Inflammatory macrophage (primary cell): Measurements from ENCODE around the gene CD28.

ENCODE experiments used
- DNase-seq, 2 donors: peaks; one replicate each; pipeline ENCODE4 v3.0.0-alpha.2; 2020 to 2022

The CD28 gene

DNA sequence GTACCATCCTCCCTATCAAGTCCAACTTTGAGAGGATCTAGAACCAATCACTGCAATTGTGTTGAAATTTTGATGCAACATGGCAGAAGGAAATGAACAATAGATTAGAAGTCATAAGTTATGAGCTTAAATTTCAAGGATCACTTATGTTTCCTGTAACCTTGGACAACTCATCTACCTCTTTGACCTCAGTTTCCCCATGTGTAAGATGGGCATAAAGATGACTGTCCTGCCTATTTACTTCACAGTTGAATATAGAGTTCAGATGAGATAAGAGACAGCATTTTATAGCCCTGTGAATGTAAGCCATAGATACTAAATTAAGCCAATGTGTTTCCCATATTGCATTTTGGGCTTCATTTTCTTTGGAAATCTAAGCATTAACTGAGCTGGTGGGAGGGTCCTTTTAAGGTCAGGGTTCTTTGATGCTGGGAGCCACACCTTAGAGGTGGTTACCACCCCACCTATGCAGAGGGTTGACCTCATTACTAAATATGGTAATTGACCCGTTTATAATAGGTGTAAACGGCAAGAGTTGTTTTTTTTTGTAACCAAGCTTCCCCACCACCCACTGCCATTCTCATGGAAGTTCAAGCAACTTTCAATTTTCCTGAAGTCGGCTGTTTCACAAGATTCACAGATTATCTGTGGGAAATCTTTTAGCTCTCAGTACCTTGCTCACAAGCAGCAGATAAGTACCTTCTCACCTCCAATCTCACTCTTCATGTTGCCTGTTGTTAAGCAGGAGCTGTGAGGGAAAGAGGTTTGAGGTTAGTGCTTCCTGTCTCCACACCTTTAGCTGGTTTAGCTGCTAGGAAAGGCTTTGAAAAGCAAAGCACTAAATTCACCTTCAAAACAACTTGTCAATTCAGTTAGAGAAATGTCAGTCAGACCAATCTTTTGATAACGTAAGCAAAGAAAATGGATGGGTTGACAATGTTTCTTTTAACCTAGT is 13.3 kb downstream of the CD28 start:
- DNase-seq, result no peak

DNA sequence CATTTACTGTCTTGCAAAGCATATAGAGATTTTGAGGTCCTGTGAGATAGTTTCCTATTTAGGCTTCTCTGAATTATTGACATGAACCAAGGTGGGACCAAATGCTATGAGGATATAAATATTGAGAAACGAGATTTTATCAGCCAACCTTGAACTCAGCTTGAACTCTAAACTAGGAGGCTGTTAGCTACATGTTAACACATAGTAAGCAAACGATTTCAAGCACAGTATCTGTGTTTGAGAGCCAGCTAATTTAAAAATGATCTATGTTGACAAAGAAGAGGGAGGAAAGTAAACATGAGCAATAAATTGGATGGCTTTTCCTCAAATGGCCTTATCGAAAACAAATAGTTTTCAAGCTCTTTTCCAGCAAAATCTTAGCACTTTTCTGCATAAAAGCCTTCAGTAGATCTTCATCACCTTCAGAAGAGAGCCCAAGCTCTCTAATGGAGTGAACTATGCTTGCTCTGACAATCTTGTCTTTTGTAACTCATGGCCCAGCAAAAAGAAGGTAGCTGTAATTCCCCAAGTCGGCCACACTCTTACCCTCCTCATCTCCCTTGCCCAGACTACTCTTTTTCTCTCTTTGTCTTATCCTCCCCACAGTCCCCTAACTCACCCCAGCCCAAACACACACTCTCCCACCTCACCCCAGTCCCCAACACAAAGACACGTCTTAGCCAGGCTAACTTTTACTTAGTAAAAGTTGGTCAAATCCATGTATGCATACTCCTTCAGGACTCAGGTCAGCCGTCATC is 14.7 kb downstream of the CD28 start:
- DNase-seq, result no peak

DNA sequence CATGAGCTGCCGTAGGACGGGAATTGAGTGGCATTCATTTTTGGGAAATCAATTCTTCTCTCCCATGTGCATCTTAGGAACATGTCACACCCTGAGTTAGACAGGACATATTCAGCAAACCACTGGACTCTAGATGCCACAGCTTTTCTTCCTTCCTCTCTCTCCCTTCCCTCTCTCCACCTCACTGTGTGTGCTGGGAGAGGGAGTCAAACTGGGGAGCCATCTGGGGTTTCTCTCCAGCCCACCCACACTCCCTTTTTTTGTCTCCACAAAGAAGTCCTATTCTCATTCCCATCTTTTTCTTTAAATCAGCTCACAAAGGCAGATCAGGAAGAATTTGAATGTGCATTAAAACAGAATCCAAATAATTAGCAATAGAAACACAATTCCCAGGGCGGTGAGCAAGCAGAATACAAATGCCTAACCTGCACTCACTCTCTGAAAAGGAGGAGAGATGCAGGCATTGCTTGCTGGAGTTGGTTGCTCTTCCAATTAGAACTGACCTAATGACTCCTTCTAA is 15.4 kb downstream of the CD28 start:
- DNase-seq, result no peak

DNA sequence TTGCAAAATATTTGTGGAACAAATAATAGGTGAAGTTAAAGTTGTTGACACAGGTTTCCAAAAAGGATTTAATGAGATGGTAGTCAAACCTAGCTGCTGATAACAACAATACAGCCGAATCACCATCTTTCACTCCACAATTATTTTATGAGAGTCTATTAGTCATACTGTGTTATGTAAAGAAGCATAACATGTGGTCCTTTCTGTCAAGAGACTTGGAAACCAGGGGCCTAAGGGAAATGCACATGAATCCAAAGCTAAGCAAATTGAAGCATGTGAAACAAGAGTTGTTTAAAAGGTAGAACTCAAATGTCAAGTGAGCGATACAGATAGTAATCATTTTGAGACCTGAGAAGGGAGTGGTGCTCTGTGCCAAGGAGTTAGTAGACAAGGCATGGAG is 16.0 kb downstream of the CD28 start:
- DNase-seq, result no peak

DNA sequence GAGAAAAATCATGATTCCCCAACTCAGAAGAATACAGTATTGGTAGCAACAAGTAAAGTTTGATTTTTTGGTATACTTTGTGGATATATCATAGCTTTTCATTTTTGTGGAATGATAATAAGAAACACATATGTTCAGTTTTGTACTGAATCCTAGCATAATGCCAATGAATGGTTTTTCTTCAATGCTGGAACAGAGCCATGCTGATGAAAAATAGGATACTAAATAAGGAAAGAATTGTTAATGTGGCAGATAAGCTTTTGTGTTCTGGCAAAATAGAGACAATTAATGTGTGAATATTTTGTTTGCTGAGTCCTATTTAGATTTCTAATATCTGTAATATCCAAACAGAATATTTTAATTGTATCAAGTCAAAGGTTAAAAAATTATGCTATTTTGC is 21.9 kb downstream of the CD28 start:
- DNase-seq, result no peak

DNA sequence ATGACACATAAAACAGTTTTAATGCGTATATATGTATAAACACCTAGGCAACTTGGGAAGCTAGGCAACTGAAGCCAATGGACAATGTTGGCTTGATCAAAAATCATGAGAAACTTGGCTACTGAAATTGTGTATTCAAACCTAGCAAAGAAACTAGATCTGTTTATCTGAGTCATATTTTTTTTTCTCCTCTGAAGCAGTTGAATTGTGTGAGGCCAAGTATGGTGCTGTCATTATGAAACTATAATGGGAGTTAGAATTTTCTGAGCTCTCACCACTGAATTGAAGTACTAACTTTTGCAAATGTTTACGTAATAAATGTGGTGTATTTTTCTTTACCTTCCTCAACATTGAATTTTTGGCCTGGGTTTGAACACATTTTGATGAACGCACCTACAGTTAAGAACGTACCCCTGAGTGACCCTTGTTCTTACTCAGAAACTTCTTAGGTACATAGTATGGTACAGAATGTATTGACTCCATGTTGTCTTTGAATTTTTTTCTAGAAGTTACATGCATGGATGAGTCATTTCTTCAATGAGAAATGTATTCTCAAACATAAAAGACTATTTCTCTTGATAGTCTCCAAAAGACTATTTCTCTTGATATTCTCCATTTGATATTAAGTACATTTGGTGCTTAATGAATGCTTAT is 23.8 kb downstream of the CD28 start:
- DNase-seq, result no peak

DNA sequence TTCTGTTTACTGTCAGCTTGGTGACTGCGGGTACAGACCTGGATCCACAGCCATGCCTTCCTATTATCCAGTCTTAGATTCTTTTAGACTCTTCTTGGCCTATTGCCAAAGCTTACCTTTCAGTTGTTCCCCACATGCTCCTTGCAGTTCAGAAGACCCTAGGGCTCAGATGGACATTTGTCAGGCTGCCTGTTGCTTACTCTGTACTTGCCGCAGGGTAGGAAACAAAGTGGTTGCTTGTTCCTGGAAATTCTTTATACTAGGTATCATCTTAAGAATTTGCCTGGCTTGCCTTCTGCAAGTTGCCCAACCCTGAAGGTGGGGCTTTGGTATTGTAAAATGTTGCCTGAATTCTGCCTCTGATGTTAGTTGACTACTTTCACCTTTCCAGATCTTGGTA is 24.4 kb downstream of the CD28 start:
- no peak for DNase-seq

DNA sequence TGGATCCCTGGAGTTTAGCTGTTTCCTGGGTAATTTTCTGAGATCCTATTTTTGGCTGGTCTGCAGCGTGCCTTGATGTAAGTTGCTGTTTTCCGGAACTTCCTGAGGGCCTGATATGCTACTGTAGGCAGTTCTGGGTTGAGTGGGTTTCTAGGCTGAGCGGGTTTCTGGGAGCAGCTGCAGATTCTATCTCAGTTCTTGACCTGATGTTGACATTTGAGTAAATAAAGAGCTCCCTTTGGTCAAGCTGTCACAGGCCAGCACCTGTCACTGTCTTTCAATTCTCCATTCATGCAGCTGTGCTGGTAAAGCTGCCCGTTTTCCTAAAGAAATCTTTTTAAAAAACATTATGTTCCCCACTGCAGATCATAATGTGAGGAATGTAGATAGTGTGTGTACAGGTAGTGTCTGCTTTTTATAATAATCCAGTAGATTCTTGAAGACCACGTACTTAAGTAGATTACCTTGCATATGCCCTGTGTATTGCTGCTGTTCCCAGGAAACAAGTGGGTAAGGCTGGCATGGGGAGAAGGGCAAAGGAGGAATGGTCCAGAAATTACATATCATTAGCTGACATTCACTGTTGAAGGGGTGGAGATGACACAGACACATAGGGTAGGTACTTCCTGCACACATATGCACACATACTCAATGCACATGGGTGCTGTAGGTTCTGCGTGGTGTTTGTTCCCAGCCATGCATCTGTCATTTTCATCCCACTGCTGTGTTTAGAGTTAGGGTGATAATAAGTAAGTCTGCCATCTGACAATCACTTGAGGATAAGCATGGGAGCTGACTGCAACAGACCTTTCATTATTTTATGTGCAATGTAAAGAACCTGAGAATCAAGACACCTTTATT is 25.9 kb downstream of the CD28 start:
- DNase-seq, result no peak

DNA sequence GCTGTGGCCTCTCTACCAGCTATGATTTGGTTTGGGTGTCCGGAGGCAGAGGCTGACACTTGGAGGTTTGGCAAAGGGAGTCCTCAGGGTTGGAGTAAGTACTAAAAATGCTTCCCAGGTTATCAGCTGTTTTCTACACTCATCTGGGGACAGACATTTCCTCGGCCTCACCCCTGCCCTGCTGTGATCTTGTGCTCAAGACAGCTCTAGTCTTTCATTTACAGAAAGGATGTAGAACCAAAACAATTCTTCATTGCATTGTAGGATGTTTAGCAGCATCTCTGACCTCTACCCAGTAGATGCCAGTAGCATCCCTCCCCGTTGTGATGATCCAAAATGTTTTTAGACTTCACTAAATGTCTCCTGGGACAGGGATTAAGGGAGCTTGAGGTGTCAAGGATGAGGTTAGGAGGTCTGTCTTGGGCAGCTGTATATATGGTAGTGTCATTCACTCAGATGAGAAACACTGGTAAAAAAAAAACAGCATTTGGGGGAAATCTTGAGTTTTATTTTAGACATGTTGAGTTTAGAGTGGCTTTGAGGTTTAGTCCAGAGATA is 26.6 kb downstream of the CD28 start:
- DNase-seq, result no peak

DNA sequence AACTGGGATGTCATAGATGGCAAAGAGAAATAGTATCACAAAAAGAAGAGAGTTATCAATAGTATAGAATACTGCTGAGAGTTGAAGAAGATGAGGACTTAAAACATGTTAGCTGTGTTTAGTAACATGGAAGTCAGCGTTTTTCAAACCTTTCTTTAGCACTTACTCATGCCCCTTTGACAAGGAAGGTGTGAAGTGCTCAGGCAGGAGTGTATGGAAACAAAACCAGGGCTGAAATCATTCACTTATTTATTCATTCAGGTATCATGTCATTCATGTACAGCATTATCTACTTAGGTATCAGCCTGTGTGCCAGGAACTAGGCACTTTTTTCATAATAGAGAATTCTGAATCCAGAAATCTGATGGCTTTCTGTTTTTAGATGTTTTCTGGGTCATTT is 27.2 kb downstream of the CD28 start:
- DNase-seq, result no peak

DNA sequence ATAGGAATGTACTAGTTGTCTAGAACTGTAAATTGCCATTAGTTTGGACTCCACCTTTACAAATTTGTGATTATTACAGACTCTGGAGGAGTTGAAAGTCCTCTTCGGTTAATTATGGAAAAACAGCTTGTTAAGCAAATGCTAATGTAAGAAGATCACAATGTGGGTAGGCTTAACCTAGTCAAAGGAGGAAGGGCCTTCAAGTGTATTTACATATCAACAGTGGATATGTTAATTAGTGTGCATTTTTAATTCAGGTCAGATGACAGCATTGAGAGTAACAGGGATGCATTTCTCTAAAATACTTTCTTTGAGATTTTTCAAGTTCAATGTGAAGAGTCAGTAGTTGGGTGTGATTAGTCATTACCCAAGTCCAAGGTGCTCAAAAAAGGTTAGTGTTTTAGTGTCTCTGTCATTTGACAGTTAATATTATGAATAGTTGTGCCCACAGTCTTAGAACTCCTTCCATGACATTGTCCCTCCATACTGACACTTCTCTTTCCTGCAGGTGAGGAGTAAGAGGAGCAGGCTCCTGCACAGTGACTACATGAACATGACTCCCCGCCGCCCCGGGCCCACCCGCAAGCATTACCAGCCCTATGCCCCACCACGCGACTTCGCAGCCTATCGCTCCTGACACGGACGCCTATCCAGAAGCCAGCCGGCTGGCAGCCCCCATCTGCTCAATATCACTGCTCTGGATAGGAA is 28.0 kb downstream of the CD28 start:
- DNase-seq, result no peak

DNA sequence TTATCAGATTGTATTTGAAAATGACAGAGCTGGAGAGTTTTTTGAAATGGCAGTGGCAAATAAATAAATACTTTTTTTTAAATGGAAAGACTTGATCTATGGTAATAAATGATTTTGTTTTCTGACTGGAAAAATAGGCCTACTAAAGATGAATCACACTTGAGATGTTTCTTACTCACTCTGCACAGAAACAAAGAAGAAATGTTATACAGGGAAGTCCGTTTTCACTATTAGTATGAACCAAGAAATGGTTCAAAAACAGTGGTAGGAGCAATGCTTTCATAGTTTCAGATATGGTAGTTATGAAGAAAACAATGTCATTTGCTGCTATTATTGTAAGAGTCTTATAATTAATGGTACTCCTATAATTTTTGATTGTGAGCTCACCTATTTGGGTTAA is 30.9 kb downstream of the CD28 start:
- no peak for DNase-seq

DNA sequence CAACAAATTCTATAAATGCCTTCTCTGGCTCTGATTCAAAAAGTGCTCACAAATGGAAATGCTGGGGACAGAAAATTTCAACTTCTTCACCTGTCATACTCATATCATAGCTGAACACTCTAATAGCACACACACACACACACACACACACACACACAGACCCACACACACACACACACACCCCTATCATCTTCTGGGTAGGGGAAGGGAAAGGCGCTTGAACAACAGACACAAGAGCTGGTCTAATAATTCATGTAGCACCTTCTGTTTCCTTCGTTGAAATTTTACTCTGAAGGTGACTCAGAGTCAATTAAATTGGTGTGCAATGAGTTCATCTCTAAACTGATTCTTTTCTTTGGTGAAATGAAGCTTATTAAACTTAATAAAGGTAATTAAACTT is 32.9 kb downstream of the CD28 start:
- DNase-seq, result no peak

DNA sequence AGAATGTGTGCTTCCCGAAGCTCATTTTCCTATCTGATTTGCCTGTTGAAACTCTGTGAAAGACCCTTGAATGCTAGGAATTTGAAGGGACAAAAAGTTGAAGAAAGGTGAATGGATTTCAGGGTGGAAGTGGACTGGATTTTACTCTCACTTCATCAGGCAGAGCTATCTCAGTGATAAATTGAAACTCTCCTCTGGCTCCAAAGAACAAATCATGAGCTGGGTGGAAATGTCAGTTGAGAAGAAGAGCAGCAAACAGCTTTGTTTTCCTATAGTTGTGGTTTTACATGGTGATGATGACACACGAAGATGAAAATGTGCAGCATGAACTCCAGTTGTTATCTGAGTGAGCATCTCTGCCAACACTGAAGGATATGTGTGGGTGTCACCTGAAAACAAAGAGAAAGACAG is 34.4 kb downstream of the CD28 start:
- no peak for DNase-seq

DNA sequence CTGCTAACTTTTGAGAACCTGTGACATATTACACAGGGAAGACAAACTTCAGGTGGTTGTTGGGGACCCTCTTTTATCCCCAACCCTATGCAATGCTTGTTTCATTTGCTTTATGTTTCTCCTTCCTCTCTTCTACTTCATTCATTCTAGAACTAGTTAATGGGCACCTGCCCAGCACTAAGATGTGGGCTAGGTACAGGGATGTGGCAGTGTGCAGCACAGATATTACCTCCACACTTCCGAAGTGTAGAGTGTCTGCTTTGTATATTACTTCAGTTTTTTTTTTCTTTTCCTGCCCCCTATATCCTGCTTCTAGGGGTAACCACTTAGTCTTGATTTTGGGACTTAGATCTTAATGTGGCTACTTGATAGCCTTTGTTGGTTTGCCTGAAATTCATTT is 35.1 kb downstream of the CD28 start:
- no peak for DNase-seq

DNA sequence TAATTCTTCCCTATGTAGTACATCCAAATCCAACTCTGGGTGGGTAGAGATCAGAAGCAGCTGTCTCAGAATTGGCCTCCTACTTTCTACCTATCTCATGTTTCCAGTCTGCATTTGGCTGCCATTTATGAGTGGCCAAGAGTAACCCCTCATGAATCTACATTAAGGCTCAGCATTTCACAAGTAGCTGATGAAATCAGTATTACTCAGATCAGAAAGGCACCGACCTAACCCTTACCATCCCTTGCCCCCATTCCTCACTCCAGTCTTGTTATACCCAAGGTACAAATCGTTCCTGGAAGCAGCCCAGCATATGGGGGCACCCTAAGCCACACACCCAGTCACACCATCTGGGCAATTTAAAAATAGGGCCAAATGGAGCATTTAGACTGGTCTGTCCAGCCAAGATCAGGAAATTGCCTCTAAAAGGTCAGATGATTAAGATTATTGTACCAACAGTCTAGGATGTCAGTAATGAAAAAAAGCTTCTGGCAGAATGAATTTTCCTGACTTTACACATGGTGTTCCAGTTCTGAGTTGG is 37.1 kb downstream of the CD28 start:
- DNase-seq, result peak; percentile 22 to 35

DNA sequence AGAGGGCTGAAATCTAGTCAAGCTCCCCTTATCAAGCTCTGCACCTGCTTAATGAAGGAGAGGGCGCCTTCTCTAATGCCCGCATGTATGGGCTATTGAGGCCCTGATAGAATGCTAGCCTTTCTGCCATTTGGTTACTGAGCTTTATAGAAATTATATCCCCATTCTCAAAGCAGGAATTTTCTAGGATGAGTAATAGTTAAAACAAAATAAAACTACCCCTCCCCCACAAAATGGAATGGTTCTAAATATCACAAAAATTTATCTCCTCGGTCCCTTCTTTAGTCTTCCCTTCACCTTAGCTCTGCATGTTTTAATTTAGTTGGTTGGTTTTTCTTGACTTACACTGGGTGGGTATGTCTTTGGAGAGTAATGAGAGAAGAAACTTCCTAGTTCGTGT is 37.7 kb downstream of the CD28 start:
- DNase-seq, result no peak

DNA sequence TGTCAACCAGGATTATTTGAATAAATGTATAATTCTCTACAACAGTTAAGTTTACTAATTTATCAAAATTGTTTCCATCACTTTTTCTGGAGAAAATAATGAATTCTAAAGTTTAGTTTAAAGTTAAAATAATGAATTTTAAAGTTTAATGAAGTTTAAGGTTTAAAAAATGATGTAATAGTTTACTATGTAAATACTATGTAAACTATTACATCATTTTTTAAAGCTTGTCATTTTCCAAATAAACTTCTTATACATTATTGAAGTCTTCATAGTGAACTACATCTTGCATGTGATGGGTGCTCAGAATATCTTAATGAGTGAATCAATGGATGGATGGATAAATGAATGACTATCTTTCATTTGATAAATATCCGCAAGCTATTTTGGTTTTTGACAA is 38.8 kb downstream of the CD28 start:
- no peak for DNase-seq

DNA sequence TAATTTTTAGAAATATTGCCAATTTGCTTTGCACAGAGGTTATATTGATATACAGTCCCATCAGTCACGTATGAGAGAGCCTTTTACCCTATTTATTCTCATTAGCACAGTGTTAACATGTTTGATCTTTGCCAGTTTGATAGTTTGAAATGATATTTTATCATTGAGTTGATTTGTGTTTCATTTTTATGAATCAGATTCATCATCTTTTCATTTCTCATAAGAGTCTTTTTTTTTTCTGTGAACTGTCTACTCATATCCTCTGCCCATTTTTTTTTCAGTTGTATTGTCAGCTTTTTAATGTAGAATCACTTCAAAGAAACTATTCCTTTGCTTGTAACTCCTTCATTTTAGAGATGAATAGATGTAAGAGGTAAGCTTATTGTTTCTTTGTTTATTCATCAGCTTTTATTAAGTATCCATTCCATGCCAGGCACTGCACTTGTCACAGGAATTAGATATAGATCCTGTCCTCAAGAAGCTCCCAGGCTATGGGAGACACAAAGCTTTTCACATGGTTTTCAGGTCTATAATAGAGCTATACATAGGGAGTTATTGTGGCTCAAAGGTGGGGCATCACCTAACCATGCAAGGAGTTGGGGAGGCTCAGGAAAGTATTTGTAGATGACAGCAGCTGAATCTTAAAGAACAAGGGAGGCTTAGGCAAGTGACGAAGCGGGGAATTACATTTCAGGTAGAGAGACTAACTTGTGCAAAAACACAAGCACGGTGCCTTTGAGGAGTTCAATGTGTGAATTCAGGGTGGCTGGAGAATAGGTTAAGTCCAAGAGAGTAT is 42.1 kb downstream of the CD28 start:
- DNase-seq, result no peak
